Measurements from ENCODE around the gene CCL17. TPM values are rescaled to one million over a fixed set of nuclear protein-coding genes. Genes with fewer than 3 reads are reported as not detected.

Gene CCL17
- total and polyA plus RNA-seq, 9 of the 15 experiments (the other 6 are each of a cell fraction or from before 2014, with no cell fraction given) = not detected

DNA sequence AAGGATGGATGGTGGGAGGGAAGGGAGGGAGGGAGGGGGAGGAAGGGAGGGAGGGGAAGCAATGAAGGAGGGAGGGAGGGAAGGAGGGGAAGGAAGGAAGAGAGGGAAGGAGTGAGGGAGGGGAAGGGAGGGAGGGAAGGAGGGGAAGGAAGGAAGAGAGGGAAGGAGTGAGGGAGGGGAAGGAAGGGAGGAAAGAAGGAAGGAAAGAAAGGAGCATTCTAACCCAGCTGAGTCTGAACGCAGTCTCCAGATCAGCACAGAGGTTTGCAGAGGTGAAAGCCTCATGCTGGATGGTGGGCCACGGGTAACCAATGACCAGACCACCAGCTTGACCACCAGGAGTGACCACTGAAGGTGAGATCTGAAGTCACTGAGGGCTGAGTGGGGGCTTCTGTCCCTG lies 18.6 kb downstream of the CCL17 start:
- Histone ChIP-seq H4K20me1 (replicated peaks; ENCODE audit: control insufficient read depth, insufficient read depth, low read length) (no peaks in the 10 kb centered on the region), H3K27ac (ENCODE audit: extremely low read depth, low read depth, low read length) (no peak overlapping the region), H3K9me1 (ENCODE audit: control insufficient read depth, insufficient read depth, low read length) (no peaks in the 10 kb centered on the region), H3K4me1 (replicated peaks in 1 of 2; ENCODE audit: control insufficient read depth in 2 of 2, insufficient read depth in 2 of 2, low read length in 2 of 2) (peaks cover 3 to 4% of the 10 kb centered on the region in 2 experiments; a peak in 3 of 5 replicates), H3K27me3 (ENCODE audit: control insufficient read depth in 2 of 2, insufficient read depth in 2 of 2, low read length in 2 of 2) (no peaks in the 10 kb centered on the region), H3K4me2 (ENCODE audit: insufficient read depth, low read length) (no peak overlapping the region), H3K36me3 (ENCODE audit: control insufficient read depth, insufficient read depth, low read length) (peaks cover 11% of the 10 kb centered on the region; the same call in 1 of the 3 replicates), H3K4me3 (no peak overlapping the region), H3K79me2 (ENCODE audit: control insufficient read depth, insufficient read depth, low read length) (no peaks in the 10 kb centered on the region), H3K9me3 (replicated peaks; ENCODE audit: control insufficient read depth, insufficient read depth, low read depth, low read length) (no peaks in the 10 kb centered on the region), H2AFZ (ENCODE audit: low read depth, low read length) (no peak overlapping the region), H3K9ac (ENCODE audit: insufficient read depth in 1 of 2, low read depth in 2 of 2, low read length in 2 of 2) (no peak overlapping the region; a peak in 1 of 4 replicates)
- no TSS peak for BruUV-seq (replicated peaks)
- FAIRE-seq = no peak
- no peak for DNase-seq (ENCODE audit: extremely low read depth in 1 of 4, low spot score in 3 of 4)
- ChIA-PET POLR2A (interaction anchor here (0.9 to 2.0 kb wide), 2 partner anchors 10 to 24 kb away, joined by 3 to 8 read pairs; partner anchors contain the start of genes CIAPIN1 and COQ9), CTCF (ENCODE audit: low intra/inter-chr PET ratio) (interaction anchor here (8.4 kb wide), 1 partner anchor 121 kb away, joined by 109 read pairs; no protein-coding TSS in a partner anchor)
- intact Hi-C loops (cut with micrococcal nuclease) = no loop called here
- in situ Hi-C loops (cut with MboI) = no loop called here
- TF ChIP-seq, protein P1, sequence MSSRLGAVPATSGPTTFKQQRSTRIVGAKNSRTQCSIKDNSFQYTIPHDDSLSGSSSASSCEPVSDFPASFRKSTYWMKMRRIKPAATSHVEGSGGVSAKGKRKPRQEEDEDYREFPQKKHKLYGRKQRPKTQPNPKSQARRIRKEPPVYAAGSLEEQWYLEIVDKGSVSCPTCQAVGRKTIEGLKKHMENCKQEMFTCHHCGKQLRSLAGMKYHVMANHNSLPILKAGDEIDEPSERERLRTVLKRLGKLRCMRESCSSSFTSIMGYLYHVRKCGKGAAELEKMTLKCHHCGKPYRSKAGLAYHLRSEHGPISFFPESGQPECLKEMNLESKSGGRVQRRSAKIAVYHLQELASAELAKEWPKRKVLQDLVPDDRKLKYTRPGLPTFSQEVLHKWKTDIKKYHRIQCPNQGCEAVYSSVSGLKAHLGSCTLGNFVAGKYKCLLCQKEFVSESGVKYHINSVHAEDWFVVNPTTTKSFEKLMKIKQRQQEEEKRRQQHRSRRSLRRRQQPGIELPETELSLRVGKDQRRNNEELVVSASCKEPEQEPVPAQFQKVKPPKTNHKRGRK (tag; IDR thresholded peaks at IDR 0.05) = peak; percentile 42; the same call in 1 of the 2 replicates
- TF ChIP-seq ZNF586 (CRISPR knock-in tag; conservative IDR thresholded peaks at IDR 0.05) = no peak
- no peak for ATAC-seq
- WGBS (ENCODE audit: insufficient coverage, low coverage, missing lambda C conversion rate) = 14% methylated on average over 1 of the region's 2 CpGs

DNA sequence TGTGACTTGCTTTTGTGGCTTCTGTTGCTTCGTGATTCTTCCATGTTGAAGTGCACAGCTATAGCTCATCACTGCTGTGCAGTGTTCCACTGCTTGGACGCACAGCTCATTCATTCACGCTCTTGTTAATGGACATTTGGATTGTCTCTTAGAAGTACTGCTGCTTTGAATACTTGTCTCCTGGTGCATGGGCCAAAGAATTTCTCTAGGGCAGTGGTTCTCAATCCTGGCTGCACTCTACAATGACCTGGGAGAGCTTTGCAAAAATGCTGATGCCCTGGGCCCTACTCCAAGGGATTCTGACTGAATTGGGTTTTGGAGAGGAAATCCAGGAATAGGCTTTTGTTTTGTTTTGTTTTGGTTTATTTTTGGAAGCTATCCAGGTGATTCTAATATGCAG lies 20.0 kb downstream of the CCL17 start:
- Histone ChIP-seq H3K27me3 (ENCODE audit: control insufficient read depth in 2 of 2, insufficient read depth in 2 of 2, low read length in 2 of 2) (no peaks in the 10 kb centered on the region), H3K79me2 (ENCODE audit: control insufficient read depth, insufficient read depth, low read length) (no peaks in the 10 kb centered on the region), H2AFZ (ENCODE audit: low read depth, low read length) (no peak overlapping the region), H3K4me1 (replicated peaks in 1 of 2; ENCODE audit: control insufficient read depth in 2 of 2, insufficient read depth in 2 of 2, low read length in 2 of 2) (peaks cover 0 to 3% of the 10 kb centered on the region in 2 experiments; a peak in 1 of 5 replicates), H3K9ac (ENCODE audit: insufficient read depth in 1 of 2, low read depth in 2 of 2, low read length in 2 of 2) (no peak overlapping the region), H3K27ac (ENCODE audit: extremely low read depth, low read depth, low read length) (no peak overlapping the region), H3K4me2 (ENCODE audit: insufficient read depth, low read length) (no peak overlapping the region), H3K4me3 (no peak overlapping the region), H3K9me1 (ENCODE audit: control insufficient read depth, insufficient read depth, low read length) (no peaks in the 10 kb centered on the region), H3K36me3 (ENCODE audit: control insufficient read depth, insufficient read depth, low read length) (peaks cover 23% of the 10 kb centered on the region; the same call in 2 of the 3 replicates), H3K9me3 (replicated peaks; ENCODE audit: control insufficient read depth, insufficient read depth, low read depth, low read length) (no peaks in the 10 kb centered on the region), H4K20me1 (replicated peaks; ENCODE audit: control insufficient read depth, insufficient read depth, low read length) (no peaks in the 10 kb centered on the region)
- intact Hi-C loops (cut with micrococcal nuclease) = no loop called here
- ChIA-PET POLR2A (no interaction called here), CTCF (ENCODE audit: low intra/inter-chr PET ratio) (no interaction called here)
- FAIRE-seq = no peak
- no peak for DNase-seq (ENCODE audit: extremely low read depth in 1 of 4, low spot score in 3 of 4)
- BruUV-seq (replicated peaks) = no TSS peak
- no peak for ATAC-seq
- TF ChIP-seq ZEB2 (IDR thresholded peaks at IDR 0.05) (no peak), LARP7 (IDR thresholded peaks at IDR 0.05) (no peak), ZNF561 (CRISPR knock-in tag; conservative IDR thresholded peaks at IDR 0.05) (no peak), HNRNPL (IDR thresholded peaks at IDR 0.05; ENCODE audit: low read depth, low read length) (no peak)
- TF ChIP-seq, protein P2, sequence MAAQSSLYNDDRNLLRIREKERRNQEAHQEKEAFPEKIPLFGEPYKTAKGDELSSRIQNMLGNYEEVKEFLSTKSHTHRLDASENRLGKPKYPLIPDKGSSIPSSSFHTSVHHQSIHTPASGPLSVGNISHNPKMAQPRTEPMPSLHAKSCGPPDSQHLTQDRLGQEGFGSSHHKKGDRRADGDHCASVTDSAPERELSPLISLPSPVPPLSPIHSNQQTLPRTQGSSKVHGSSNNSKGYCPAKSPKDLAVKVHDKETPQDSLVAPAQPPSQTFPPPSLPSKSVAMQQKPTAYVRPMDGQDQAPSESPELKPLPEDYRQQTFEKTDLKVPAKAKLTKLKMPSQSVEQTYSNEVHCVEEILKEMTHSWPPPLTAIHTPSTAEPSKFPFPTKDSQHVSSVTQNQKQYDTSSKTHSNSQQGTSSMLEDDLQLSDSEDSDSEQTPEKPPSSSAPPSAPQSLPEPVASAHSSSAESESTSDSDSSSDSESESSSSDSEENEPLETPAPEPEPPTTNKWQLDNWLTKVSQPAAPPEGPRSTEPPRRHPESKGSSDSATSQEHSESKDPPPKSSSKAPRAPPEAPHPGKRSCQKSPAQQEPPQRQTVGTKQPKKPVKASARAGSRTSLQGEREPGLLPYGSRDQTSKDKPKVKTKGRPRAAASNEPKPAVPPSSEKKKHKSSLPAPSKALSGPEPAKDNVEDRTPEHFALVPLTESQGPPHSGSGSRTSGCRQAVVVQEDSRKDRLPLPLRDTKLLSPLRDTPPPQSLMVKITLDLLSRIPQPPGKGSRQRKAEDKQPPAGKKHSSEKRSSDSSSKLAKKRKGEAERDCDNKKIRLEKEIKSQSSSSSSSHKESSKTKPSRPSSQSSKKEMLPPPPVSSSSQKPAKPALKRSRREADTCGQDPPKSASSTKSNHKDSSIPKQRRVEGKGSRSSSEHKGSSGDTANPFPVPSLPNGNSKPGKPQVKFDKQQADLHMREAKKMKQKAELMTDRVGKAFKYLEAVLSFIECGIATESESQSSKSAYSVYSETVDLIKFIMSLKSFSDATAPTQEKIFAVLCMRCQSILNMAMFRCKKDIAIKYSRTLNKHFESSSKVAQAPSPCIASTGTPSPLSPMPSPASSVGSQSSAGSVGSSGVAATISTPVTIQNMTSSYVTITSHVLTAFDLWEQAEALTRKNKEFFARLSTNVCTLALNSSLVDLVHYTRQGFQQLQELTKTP (IDR thresholded peaks at IDR 0.05; ENCODE audit: low read depth in 1 of 2, partially characterized antibody in 2 of 2) = no peak
- WGBS (ENCODE audit: insufficient coverage, low coverage, missing lambda C conversion rate) = 80% methylated on average over 3 of the region's 3 CpGs
- in situ Hi-C loops (cut with MboI) = no loop called here
